Activated CD4-positive, alpha-beta T cell treated with anti-CD3 and anti-CD28 coated beads, Interleukin-2, amount 50 U/mL, for 4 hours (primary cell): ENCODE results near the gene CRYBA4.
"Not testable (repeated sequence)": the region's sequence is repeated elsewhere in the genome, so short reads cannot be mapped to it uniquely, and the experiment has no call there.

Source experiments
- DNase-seq, 2 experiments: peaks; one replicate each; pipeline ENCODE4 v3.0.0-alpha.2; 2020

The CRYBA4 gene

DNA sequence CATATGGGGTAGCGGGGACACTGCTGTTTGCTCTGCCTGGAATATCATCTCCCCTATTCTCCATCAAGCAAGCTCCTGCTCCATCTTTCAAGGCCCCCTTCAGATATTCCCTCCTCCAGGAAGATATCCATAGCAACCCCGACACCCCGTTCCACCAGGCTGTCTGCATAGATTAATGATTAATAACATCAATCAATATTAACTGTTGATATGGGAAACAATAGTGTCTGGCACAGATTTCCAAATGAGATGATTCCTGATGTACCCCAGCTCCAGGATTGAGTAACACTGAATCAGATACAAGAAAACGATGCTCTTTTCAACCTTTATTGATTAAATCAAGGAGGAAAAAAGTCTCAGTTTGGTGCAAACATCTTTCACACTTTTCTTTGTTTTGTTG lies 24.3 kb upstream of the CRYBA4 start:
- DNase-seq = no peak

DNA sequence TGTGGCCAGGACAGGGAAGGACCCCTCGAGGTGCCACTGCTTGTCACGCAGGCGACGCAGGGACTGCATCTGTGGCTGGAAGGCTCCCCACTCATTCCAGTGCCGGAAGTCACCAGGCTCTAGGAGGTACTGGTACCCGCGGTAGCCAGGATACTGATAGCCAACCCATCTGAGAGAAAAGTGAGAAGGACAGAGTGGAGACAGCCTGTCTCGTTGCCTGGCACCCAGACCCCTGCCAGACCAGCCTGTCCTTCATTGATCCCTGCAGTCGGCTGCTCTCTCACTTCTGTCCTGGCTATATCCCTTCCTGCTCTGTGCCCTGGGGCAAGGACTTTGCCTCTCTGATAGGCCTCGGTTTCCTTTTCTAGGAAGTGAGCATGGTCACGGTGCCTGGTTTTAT lies 22.3 kb upstream of the CRYBA4 start:
- no peak for DNase-seq

DNA sequence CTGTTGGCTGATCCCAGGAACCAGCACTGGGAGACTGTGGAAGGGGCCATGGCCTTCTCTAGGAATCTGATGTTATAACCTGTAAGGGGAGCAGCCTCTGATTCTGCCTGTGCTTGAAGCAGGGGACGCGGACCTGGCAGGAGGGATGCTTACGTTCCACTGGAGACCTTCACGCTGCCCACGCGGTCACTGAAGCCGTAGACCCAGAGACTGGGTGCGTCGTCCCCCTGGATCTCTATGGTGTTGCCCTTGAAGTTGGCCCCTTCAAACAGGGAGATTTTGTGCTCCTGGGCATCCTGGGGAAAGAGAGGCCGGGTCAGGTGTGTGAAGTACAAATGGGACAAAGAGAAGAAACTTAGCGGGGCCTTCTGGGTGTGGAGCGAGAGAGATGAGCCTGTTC lies 20.0 kb upstream of the CRYBA4 start:
- no peak for DNase-seq

DNA sequence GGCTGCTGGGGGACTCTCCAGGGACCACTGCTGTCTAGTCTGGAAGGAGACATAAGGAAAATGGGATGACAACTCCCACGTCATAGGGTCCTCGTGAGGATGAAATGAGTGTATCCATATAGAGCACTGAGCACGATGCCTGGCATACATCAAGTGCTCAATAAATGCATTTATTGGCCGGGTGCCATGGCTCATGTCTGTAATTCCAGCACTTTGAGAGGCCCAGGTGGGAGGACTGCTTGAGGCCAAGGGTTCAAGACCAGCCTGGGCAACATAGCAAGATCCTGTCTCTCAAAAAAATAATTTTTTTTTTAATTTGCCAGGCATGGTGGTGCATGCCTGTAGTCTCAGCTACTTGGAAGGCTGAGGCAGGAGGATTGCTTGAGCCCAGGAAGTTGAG lies 19.6 kb upstream of the CRYBA4 start:
- no peak for DNase-seq

DNA sequence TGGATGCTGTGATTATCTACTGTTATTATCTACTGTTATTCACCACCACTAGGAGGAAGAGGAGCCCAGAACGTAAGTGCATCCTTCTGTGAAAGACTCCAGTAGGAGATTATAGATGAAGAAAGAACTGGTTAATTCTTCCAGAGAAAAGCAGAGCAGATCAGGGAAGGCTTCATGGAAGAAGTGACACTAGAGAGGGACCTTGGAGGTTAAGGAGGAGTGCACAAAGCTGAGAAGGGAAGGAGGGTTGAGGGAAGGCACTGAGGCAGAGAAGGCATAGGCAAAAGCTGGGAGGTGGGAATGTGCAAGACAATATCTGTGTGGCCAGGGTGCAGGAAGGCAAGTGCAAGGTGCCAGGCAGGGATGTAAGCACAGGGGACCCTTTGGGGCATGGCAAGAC lies 17.4 kb upstream of the CRYBA4 start:
- no peak for DNase-seq

- no peak for DNase-seq
Observed at GRCh38 chr22:26606611-26607010, 15.2 kb upstream of the CRYBA4 start.

DNA sequence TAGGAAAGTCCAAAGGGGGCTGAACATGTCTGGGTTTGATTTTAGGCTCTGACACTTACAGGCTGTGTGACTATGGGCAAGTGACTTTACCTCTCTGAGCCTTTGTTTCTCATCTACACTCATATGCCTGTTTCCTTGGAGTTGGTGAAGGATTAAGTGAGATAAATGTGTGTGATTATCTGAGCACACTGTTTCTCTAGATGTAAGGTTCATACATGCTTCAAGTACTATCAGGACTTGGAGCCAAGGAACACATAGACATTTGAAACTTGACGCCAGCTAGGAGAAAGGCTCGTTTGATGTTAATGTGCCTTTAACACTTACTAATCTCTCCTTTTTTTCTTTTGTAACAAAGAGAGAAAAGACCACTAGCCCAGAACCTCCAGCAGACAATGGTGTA lies 13.6 kb upstream of the CRYBA4 start:
- no peak for DNase-seq

GRCh38 chr22:26609287-26609686 lies 12.5 kb upstream of the CRYBA4 start:
- no peak for DNase-seq

- peak; percentile 12 to 13 for DNase-seq
Observed at GRCh38 chr22:26610072-26610958, 11.4 kb upstream of the CRYBA4 start.

GRCh38 chr22:26610996-26611395 lies 10.8 kb upstream of the CRYBA4 start:
- DNase-seq = no peak

GRCh38 chr22:26612652-26613051 lies 9.1 kb upstream of the CRYBA4 start:
- DNase-seq = no peak

- DNase-seq = not testable (repeated sequence)
Observed at GRCh38 chr22:26613753-26614152, 8.0 kb upstream of the CRYBA4 start.

DNA sequence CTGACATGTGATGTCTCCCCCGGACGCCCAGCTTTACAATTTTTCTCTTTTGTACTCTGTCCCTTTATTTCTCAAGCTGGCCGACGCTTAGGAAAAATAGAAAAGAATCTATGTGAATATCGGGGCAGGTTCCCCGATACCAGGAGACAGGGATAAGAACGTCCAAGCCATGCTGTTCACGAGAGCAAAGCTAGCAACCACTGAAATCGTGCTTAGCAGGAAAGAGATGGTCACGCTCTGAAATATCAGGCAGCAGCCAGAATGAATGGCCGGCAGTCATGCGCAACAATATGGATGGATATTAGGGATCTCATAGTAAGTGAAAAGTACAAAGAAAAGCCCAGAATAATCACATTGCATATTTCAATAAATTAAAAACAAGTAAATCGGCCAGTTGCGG lies 7.4 kb upstream of the CRYBA4 start:
- DNase-seq = no peak

GRCh38 chr22:26615149-26615548 lies 6.6 kb upstream of the CRYBA4 start:
- DNase-seq = no peak

GRCh38 chr22:26615830-26616435 lies 5.8 kb upstream of the CRYBA4 start:
- DNase-seq = no peak

DNA sequence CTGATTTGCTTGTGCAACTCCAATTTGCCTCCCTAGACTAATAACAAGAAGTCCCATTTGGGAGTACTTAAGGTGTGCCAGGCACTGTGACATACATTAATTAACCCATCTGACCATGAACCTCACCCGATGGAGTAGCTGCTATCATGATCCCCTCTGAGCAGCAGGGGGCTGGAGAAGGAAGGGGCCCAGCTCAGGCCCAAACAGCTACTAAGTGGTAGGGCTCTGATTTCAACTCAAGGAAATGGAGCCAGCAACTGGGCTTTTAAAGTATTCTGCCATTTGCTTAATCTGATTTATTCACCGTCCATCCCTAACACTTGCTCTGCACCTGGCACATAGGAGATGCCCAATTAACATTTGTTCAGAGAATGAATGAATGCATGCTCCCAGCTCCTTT lies 5.1 kb upstream of the CRYBA4 start:
- no peak for DNase-seq

GRCh38 chr22:26617271-26618199 lies 4.2 kb upstream of the CRYBA4 start, which contains the start of gene CRYBB1:
Gene CRYBB1 (minus strand): TSS chr22:26618027. CDS start chr22:26616319, 1,708 bp downstream.
- DNase-seq = no peak

- no peak for DNase-seq
Observed at GRCh38 chr22:26618455-26618854, 3.3 kb upstream of the CRYBA4 start.

DNA sequence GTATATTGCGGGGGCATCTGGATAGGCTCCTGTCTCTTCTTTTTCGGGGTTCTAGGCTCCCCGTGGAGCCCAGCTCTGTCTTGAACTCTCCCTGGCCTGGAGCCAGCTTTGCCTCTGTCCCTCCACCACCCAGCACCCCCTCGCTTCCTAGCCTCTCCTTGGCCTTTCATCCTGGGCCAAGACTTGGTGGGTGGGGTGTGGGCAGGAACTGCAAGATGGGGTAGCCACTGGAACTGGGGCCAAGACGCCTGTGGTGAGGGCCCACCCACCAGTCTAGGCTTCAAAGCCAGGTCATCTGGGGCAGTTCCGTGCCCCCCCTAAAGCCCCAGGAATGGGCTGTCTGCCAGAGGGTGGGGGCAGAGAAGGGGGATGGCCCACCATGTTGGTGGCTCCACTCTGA lies 2.3 kb upstream of the CRYBA4 start:
- DNase-seq = no peak

GRCh38 chr22:26620197-26620596 lies 1.6 kb upstream of the CRYBA4 start:
- no peak for DNase-seq

GRCh38 chr22:26623984-26624383 lies 2.2 kb downstream of the CRYBA4 start:
- no peak for DNase-seq

GRCh38 chr22:26624803-26625202 lies 3.0 kb downstream of the CRYBA4 start:
- no peak for DNase-seq
